GM21786 (cell line): ENCODE results near the gene LPP.

Source experiments
- ATAC-seq: cut with Tn5 transposase; IDR thresholded peaks from one replicate; pipeline ENCODE4 v1.9.1; 2021; ENCODE audit not compliant: unreplicated experiment

LPP gene

GRCh38 chr3:188761964-188762363 lies 608.0 kb downstream of the LPP start:
- no peak for ATAC-seq

- ATAC-seq = no peak
Measured at GRCh38 chr3:188764609-188765008, 610.7 kb downstream of the LPP start.

- no peak for ATAC-seq
Measured at GRCh38 chr3:188769831-188770230, 615.9 kb downstream of the LPP start.

- ATAC-seq = no peak
Measured at GRCh38 chr3:188772886-188773285, 618.9 kb downstream of the LPP start.

- no peak for ATAC-seq
Measured at GRCh38 chr3:188775412-188775811, 621.5 kb downstream of the LPP start.

- ATAC-seq = no peak
Measured at GRCh38 chr3:188776447-188776846, 622.5 kb downstream of the LPP start.

- no peak for ATAC-seq
Measured at GRCh38 chr3:188778091-188778852, 624.3 kb downstream of the LPP start.

- no peak for ATAC-seq
Measured at GRCh38 chr3:188779281-188779980, 625.5 kb downstream of the LPP start.

- no peak for ATAC-seq
Measured at GRCh38 chr3:188780193-188781147, 626.5 kb downstream of the LPP start.

GRCh38 chr3:188782613-188783124 lies 628.7 kb downstream of the LPP start:
- no peak for ATAC-seq

- no peak for ATAC-seq
Measured at GRCh38 chr3:188786424-188786823, 632.5 kb downstream of the LPP start.

GRCh38 chr3:188788621-188789081 lies 634.7 kb downstream of the LPP start:
- no peak for ATAC-seq

GRCh38 chr3:188789251-188789650 lies 635.3 kb downstream of the LPP start:
- ATAC-seq = no peak

- no peak for ATAC-seq
Measured at GRCh38 chr3:188791311-188791710, 637.4 kb downstream of the LPP start.

- no peak for ATAC-seq
Measured at GRCh38 chr3:188792793-188793192, 638.8 kb downstream of the LPP start.

GRCh38 chr3:188796122-188796631 lies 642.2 kb downstream of the LPP start:
- ATAC-seq = no peak

GRCh38 chr3:188797045-188797444 lies 643.1 kb downstream of the LPP start:
- no peak for ATAC-seq

GRCh38 chr3:188798556-188799145 lies 644.7 kb downstream of the LPP start:
- ATAC-seq = no peak

- ATAC-seq = no peak
Measured at GRCh38 chr3:188801393-188801792, 647.4 kb downstream of the LPP start.

GRCh38 chr3:188802645-188803044 lies 648.7 kb downstream of the LPP start:
- no peak for ATAC-seq
